Adipocyte (in vitro differentiated cells): ENCODE results near the gene CD55.
A peak's percentile ranks its signal among the peaks of the same experiment; 100 is the strongest.
"Not testable (repeated sequence)": the region's sequence is repeated elsewhere in the genome, so short reads cannot be mapped to it uniquely, and the experiment has no call there.

Source experiments
- DNase-seq: peaks from one replicate; pipeline ENCODE4 v3.0.0-alpha.2; 2015; ENCODE audit warnings: low read depth
- H3K27me3 ChIP-seq: replicated peaks from 2 replicates; pipeline ENCODE4 v1.7.0; 2013; ENCODE audit warnings: mild to moderate bottlenecking, low read length, moderate library complexity; ENCODE audit not compliant: control insufficient read depth, insufficient read depth
- H3K36me3 ChIP-seq: 2 replicates; pipeline ENCODE4 v1.7.0; 2013; ENCODE audit warnings: low read length, mild to moderate bottlenecking, moderate library complexity; ENCODE audit not compliant: control insufficient read depth, insufficient read depth, severe bottlenecking
- H3K4me1 ChIP-seq: 2 replicates; pipeline ENCODE4 v1.7.0; 2013; ENCODE audit warnings: mild to moderate bottlenecking, low read length, moderate library complexity; ENCODE audit not compliant: control insufficient read depth, insufficient read depth
- H3K4me3 ChIP-seq: 2 replicates; pipeline ENCODE4 v1.7.0; 2013; ENCODE audit warnings: mild to moderate bottlenecking, low read length, moderate library complexity
- H3K9ac ChIP-seq: 2 replicates; pipeline ENCODE4 v1.7.0; 2013; ENCODE audit warnings: mild to moderate bottlenecking, low read length, moderate library complexity
- H3K9me3 ChIP-seq: 2 replicates; pipeline ENCODE4 v1.7.0; 2013; ENCODE audit warnings: mild to moderate bottlenecking, low read length, moderate library complexity; ENCODE audit not compliant: control insufficient read depth

CD55 gene

GRCh38 chr1:207318072-207318619 lies 3.3 kb upstream of the CD55 start:
- Histone ChIP-seq H3K9me3 (no peaks in the 10 kb centered on the region), H3K4me3 (no peak overlapping the region), H3K27me3 (no peaks in the 10 kb centered on the region), H3K4me1 (peaks cover 14% of the 10 kb centered on the region), H3K36me3 (no peaks in the 10 kb centered on the region), H3K9ac (no peak overlapping the region)
- no peak for DNase-seq

GRCh38 chr1:207319199-207319598 lies 2.3 kb upstream of the CD55 start:
- no peaks in the 10 kb centered on the region for H3K27me3 ChIP-seq
- DNase-seq: no peak

GRCh38 chr1:207320105-207320504 lies 1.4 kb upstream of the CD55 start:
- H3K9me3 ChIP-seq, H3K27me3 ChIP-seq, H3K4me3 ChIP-seq, DNase-seq, H3K9ac ChIP-seq: not testable (repeated sequence)
- Histone ChIP-seq H3K36me3 (peaks cover 12% of the 10 kb centered on the region), H3K4me1 (peaks cover 14% of the 10 kb centered on the region)

More at GRCh38 chr1:207319199-207319598, 2.3 kb upstream of the CD55 start:
- Histone ChIP-seq H3K4me3 (no peak overlapping the region), H3K4me1 (peaks cover 14% of the 10 kb centered on the region), H3K9ac (no peak overlapping the region), H3K9me3 (no peaks in the 10 kb centered on the region), H3K36me3 (peaks cover 7% of the 10 kb centered on the region)

GRCh38 chr1:207321790-207322645 lies 540 bp downstream of the CD55 start:
- peak overlapping the region; percentile 99 for H3K4me3 ChIP-seq
- H3K9ac ChIP-seq: peak overlapping the region; percentile 96
- peaks cover 30% of the 10 kb centered on the region for H3K36me3 ChIP-seq
- H3K9me3 ChIP-seq: no peaks in the 10 kb centered on the region
- peaks cover 14% of the 10 kb centered on the region for H3K4me1 ChIP-seq
- peak; percentile 46 for DNase-seq
- no peaks in the 10 kb centered on the region for H3K27me3 ChIP-seq

- Histone ChIP-seq H3K4me3 (no peak overlapping the region), H3K9ac (no peak overlapping the region), H3K27me3 (no peaks in the 10 kb centered on the region), H3K36me3 (peaks cover 47% of the 10 kb centered on the region), H3K4me1 (peaks cover 6% of the 10 kb centered on the region), H3K9me3 (no peaks in the 10 kb centered on the region)
- DNase-seq: no peak
Measured at GRCh38 chr1:207323425-207324225, 2.1 kb downstream of the CD55 start.

GRCh38 chr1:207328004-207328403 lies 6.5 kb downstream of the CD55 start:
- H3K27me3 ChIP-seq: no peaks in the 10 kb centered on the region
- H3K9me3 ChIP-seq: no peaks in the 10 kb centered on the region
- H3K4me1 ChIP-seq: no peaks in the 10 kb centered on the region
- peaks cover 72% of the 10 kb centered on the region for H3K36me3 ChIP-seq
- H3K9ac ChIP-seq: no peak overlapping the region
- DNase-seq: peak; percentile 22
- H3K4me3 ChIP-seq: no peak overlapping the region

GRCh38 chr1:207328908-207329440 lies 7.5 kb downstream of the CD55 start:
- no peaks in the 10 kb centered on the region for H3K4me1 ChIP-seq
- H3K9me3 ChIP-seq: no peaks in the 10 kb centered on the region
- DNase-seq: no peak

GRCh38 chr1:207329469-207329868 lies 8.0 kb downstream of the CD55 start:
- H3K9me3 ChIP-seq: peaks cover 3% of the 10 kb centered on the region
- no peak overlapping the region for H3K4me3 ChIP-seq
- H3K27me3 ChIP-seq: no peaks in the 10 kb centered on the region
- no peak overlapping the region for H3K9ac ChIP-seq
- DNase-seq: no peak
- H3K4me1 ChIP-seq: no peaks in the 10 kb centered on the region
- peaks cover 63% of the 10 kb centered on the region for H3K36me3 ChIP-seq

More at GRCh38 chr1:207328908-207329440, 7.5 kb downstream of the CD55 start:
- no peak overlapping the region for H3K4me3 ChIP-seq
- H3K27me3 ChIP-seq: no peaks in the 10 kb centered on the region
- H3K36me3 ChIP-seq: peaks cover 68% of the 10 kb centered on the region
- no peak overlapping the region for H3K9ac ChIP-seq

GRCh38 chr1:207330011-207330710 lies 8.7 kb downstream of the CD55 start:
- Histone ChIP-seq H3K9ac (no peak overlapping the region), H3K36me3 (peaks cover 61% of the 10 kb centered on the region), H3K4me1 (no peaks in the 10 kb centered on the region), H3K27me3 (no peaks in the 10 kb centered on the region), H3K4me3 (no peak overlapping the region), H3K9me3 (peaks cover 3% of the 10 kb centered on the region)
- no peak for DNase-seq

GRCh38 chr1:207331354-207332313 lies 10.2 kb downstream of the CD55 start:
- Histone ChIP-seq H3K9ac (no peak overlapping the region), H3K36me3 (peaks cover 51% of the 10 kb centered on the region), H3K9me3 (peaks cover 3% of the 10 kb centered on the region), H3K4me1 (peaks cover 7% of the 10 kb centered on the region), H3K27me3 (no peaks in the 10 kb centered on the region), H3K4me3 (no peak overlapping the region)
- DNase-seq: no peak
